HG02763 (cell line): ENCODE results near the gene TSEN54.

Experiments
- ATAC-seq: cut with Tn5 transposase; IDR thresholded peaks from one replicate; pipeline ENCODE4 v1.9.1; 2021; ENCODE audit warnings: mild to moderate bottlenecking, moderate library complexity; ENCODE audit not compliant: unreplicated experiment

Gene TSEN54

GRCh38 chr17:75488693-75489510 lies 27.4 kb upstream of the TSEN54 start:
- no peak for ATAC-seq

GRCh38 chr17:75489511-75489955 lies 26.8 kb upstream of the TSEN54 start:
- ATAC-seq, result no peak

- no peak for ATAC-seq
These were observed 26.1 kb upstream of the TSEN54 start for GRCh38 chr17:75490173-75490743.

GRCh38 chr17:75490953-75491649 lies 25.2 kb upstream of the TSEN54 start:
- ATAC-seq, result no peak

GRCh38 chr17:75491680-75492079 lies 24.6 kb upstream of the TSEN54 start:
- no peak for ATAC-seq

GRCh38 chr17:75492555-75493168 lies 23.7 kb upstream of the TSEN54 start:
- no peak for ATAC-seq

GRCh38 chr17:75493476-75494129 lies 22.7 kb upstream of the TSEN54 start:
- no peak for ATAC-seq

- ATAC-seq, result no peak
These were observed 21.9 kb upstream of the TSEN54 start for GRCh38 chr17:75494326-75494877.

- ATAC-seq, result no peak
These were observed 20.3 kb upstream of the TSEN54 start for GRCh38 chr17:75496005-75496404.

GRCh38 chr17:75498039-75498725 lies 18.1 kb upstream of the TSEN54 start:
- no peak for ATAC-seq

GRCh38 chr17:75498726-75499213 lies 17.6 kb upstream of the TSEN54 start:
- no peak for ATAC-seq

- no peak for ATAC-seq
These were observed 16.9 kb upstream of the TSEN54 start for GRCh38 chr17:75499313-75500022.

- ATAC-seq, result no peak
These were observed 15.7 kb upstream of the TSEN54 start for GRCh38 chr17:75500419-75501216.

- ATAC-seq, result no peak
These were observed 14.8 kb upstream of the TSEN54 start for GRCh38 chr17:75501378-75502071.

- no peak for ATAC-seq
These were observed 14.1 kb upstream of the TSEN54 start for GRCh38 chr17:75502072-75502720.

GRCh38 chr17:75502721-75503329 lies 13.5 kb upstream of the TSEN54 start:
- no peak for ATAC-seq
